Measurements from ENCODE around the gene MFSD1.

Gene MFSD1

DNA sequence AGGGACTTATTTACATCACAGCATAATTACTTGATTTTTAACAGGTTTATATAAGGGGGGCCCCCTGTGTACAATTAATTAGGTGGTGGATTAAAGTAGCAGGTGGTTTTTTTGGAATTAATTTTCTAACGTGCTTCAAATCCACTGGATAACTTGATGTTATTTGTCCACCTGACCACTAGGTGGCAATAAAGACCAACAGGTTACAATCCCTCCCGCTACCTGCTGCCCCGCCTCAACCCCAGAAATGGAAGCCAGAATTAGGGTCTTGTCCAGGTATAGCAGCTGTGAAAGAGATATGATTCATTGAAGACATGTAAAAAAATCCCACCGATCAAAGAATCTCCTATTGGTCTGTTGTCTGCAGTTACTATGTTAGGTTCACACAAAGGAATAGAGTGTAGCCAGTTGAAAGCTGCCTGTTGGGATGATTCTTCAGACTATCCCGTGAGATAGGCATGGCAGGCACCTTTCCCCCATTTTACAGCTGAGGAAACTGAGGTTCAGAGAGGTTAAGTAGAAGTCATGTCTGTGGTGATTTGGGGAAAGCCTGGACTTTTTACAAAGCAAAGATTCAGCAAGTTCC is 44.0 kb downstream of the MFSD1 start:
- Histone ChIP-seq H3K36me3 (no peaks in the 10 kb centered on the region), H3K4me1 (no peaks in the 10 kb centered on the region), H3K27ac (no peak overlapping the region), H3K4me3 (no peak overlapping the region), H3K9me3 (no peaks in the 10 kb centered on the region), H3K27me3 (no peaks in the 10 kb centered on the region)
- peak; percentile 49 to 51 for TF ChIP-seq CTCF (IDR thresholded peaks at IDR 0.05)
- no peak for DNase-seq
- intact Hi-C loops (cut with DNase I; ENCODE audit: low total_unique reads) = loop anchor here (10.0 kb wide), 1 partner anchor 409 kb away; no protein-coding TSS in a partner anchor

GRCh38 chr3:158846803-158847451 is 45.1 kb downstream of the MFSD1 start:
- H3K4me1 ChIP-seq = no peaks in the 10 kb centered on the region
- no peak overlapping the region for H3K4me3 ChIP-seq
- no peak overlapping the region for H3K27ac ChIP-seq
- H3K9me3 ChIP-seq = no peaks in the 10 kb centered on the region
- H3K36me3 ChIP-seq = no peaks in the 10 kb centered on the region
- no peak for TF ChIP-seq CTCF (IDR thresholded peaks at IDR 0.05)
- H3K27me3 ChIP-seq = no peaks in the 10 kb centered on the region
- DNase-seq = no peak
- intact Hi-C loops (cut with DNase I; ENCODE audit: low total_unique reads) = loop anchor here (10.0 kb wide), 1 partner anchor 408 kb away; no protein-coding TSS in a partner anchor

- Histone ChIP-seq H3K4me3 (no peak overlapping the region), H3K36me3 (no peaks in the 10 kb centered on the region), H3K27me3 (no peaks in the 10 kb centered on the region), H3K9me3 (no peaks in the 10 kb centered on the region), H3K4me1 (no peaks in the 10 kb centered on the region), H3K27ac (no peak overlapping the region)
- DNase-seq = no peak
- intact Hi-C loops (cut with DNase I; ENCODE audit: low total_unique reads) = loop anchor here (10.0 kb wide), 1 partner anchor 407 kb away; no protein-coding TSS in a partner anchor
- TF ChIP-seq CTCF (IDR thresholded peaks at IDR 0.05) = no peak
Measured at GRCh38 chr3:158847452-158847821, 45.6 kb downstream of the MFSD1 start.

GRCh38 chr3:158847885-158848284 is 46.0 kb downstream of the MFSD1 start:
- Histone ChIP-seq H3K4me3 (no peak overlapping the region), H3K9me3 (no peaks in the 10 kb centered on the region), H3K4me1 (no peaks in the 10 kb centered on the region), H3K36me3 (no peaks in the 10 kb centered on the region), H3K27me3 (no peaks in the 10 kb centered on the region), H3K27ac (no peak overlapping the region)
- intact Hi-C loops (cut with DNase I; ENCODE audit: low total_unique reads) = loop anchor here (10.0 kb wide), 1 partner anchor 407 kb away; no protein-coding TSS in a partner anchor
- TF ChIP-seq CTCF (IDR thresholded peaks at IDR 0.05) = no peak
- DNase-seq = no peak

GRCh38 chr3:158849757-158850156 is 47.9 kb downstream of the MFSD1 start:
- Histone ChIP-seq H3K4me1 (no peaks in the 10 kb centered on the region), H3K27me3 (no peaks in the 10 kb centered on the region), H3K9me3 (peaks cover 0 to 3% (median 1%) of the 10 kb centered on the region in 3 donors), H3K27ac (no peak overlapping the region), H3K36me3 (no peaks in the 10 kb centered on the region), H3K4me3 (no peak overlapping the region)
- intact Hi-C loops (cut with DNase I; ENCODE audit: low total_unique reads) = loop anchor here (10.0 kb wide), 1 partner anchor 405 kb away; no protein-coding TSS in a partner anchor
- DNase-seq = no peak
- TF ChIP-seq CTCF (IDR thresholded peaks at IDR 0.05) = no peak

All from tibial artery (tissue), 4 donors.